Measurements from ENCODE around the gene ZDHHC18.

- no peak for TF ChIP-seq CTCF (IDR thresholded peaks at IDR 0.05; ENCODE audit: low read depth, low read length)
- no peak for TF ChIP-seq EZH2phosphoT487 (IDR thresholded peaks at IDR 0.05; ENCODE audit: low read depth)
These were observed 34.8 kb downstream of the ZDHHC18 start for GRCh38 chr1:26861286-26861701.

Data from OCI-LY3 (cell line).